Neural progenitor cell (in vitro differentiated cells): ENCODE measurements around the gene JADE3.

Experiments used
- EZH2phosphoT487 ChIP-seq: fragments of 200-600 bp; sonication (generic); IDR thresholded peaks from 2 replicates; pipeline ENCODE4 v1.6.1; 2017; ENCODE audit warnings: antibody characterized with exemption
- TF ChIP-seq, protein P1 (sequence below): fragments of 200-600 bp; sonication (generic); IDR thresholded peaks from 2 replicates; pipeline ENCODE4 v1.5.1; 2017; ENCODE audit warnings: antibody characterized with exemption, mild to moderate bottlenecking

DNA sequence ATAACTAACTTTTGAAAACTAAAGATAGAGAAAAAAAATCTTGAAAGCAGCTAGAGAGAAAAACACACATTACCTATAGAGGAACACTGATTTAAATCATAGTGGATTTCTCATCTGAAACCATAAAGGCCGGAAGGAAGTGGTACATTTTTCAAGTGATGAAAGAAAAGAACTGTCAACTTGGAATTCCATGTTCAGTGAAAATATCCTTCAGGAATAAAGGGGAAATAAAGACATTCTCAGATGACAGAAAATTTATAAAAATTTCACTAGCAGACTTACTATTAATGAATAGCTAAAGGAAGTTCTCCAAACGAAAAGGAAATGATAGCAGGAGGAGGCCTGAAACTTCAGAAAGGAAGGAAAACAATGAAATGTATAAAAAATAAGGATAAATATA lies 7.6 kb upstream of the JADE3 start:
- no peak for TF ChIP-seq EZH2phosphoT487
- TF ChIP-seq, protein P1, sequence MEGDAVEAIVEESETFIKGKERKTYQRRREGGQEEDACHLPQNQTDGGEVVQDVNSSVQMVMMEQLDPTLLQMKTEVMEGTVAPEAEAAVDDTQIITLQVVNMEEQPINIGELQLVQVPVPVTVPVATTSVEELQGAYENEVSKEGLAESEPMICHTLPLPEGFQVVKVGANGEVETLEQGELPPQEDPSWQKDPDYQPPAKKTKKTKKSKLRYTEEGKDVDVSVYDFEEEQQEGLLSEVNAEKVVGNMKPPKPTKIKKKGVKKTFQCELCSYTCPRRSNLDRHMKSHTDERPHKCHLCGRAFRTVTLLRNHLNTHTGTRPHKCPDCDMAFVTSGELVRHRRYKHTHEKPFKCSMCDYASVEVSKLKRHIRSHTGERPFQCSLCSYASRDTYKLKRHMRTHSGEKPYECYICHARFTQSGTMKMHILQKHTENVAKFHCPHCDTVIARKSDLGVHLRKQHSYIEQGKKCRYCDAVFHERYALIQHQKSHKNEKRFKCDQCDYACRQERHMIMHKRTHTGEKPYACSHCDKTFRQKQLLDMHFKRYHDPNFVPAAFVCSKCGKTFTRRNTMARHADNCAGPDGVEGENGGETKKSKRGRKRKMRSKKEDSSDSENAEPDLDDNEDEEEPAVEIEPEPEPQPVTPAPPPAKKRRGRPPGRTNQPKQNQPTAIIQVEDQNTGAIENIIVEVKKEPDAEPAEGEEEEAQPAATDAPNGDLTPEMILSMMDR = no peak
